ENCODE results near the gene SESN2. TPM values are rescaled to one million over a fixed set of nuclear protein-coding genes. Genes with fewer than 3 reads are reported as not detected.

Gene SESN2
- total RNA-seq, 6 experiments from 2014 or later, result 15.5 to 22.0 (median 17.4) TPM

DNA sequence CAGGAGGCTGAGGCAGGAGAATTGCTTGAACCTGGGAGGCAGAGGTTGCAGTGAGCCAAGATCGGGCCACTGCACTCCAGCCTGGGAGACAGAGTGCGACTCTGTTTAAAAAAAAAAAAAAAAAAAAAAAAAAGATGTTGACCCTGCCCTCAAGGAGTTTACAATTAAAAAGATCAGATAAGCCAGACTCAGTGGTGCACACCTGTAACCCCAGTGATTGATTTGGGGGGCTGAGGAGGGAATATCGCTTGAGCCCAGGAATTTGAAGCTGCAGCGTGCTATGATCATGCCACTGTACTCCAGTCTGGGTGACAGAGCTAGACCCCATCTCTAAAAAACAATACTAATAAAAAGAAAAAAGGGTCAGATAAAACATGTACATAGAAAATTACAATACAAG, 1.6 kb upstream of the SESN2 start:
- TF ChIP-seq, protein P1, sequence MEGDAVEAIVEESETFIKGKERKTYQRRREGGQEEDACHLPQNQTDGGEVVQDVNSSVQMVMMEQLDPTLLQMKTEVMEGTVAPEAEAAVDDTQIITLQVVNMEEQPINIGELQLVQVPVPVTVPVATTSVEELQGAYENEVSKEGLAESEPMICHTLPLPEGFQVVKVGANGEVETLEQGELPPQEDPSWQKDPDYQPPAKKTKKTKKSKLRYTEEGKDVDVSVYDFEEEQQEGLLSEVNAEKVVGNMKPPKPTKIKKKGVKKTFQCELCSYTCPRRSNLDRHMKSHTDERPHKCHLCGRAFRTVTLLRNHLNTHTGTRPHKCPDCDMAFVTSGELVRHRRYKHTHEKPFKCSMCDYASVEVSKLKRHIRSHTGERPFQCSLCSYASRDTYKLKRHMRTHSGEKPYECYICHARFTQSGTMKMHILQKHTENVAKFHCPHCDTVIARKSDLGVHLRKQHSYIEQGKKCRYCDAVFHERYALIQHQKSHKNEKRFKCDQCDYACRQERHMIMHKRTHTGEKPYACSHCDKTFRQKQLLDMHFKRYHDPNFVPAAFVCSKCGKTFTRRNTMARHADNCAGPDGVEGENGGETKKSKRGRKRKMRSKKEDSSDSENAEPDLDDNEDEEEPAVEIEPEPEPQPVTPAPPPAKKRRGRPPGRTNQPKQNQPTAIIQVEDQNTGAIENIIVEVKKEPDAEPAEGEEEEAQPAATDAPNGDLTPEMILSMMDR (IDR thresholded peaks at IDR 0.05), result no peak
- H3K27me3 Mint-ChIP-seq (ENCODE audit: insufficient read depth), result no peaks in the 10 kb centered on the region; the same call in 1 of the 2 replicates
- peaks cover 9% of the 10 kb centered on the region for H3K36me3 Mint-ChIP-seq (ENCODE audit: low read depth)
- H3K4me3 Mint-ChIP-seq, result no peak overlapping the region
- H3K4me1 Mint-ChIP-seq (ENCODE audit: low read depth), result peaks cover 22% of the 10 kb centered on the region
- no peak for DNase-seq
- H3K27ac Mint-ChIP-seq, result peak overlapping the region; percentile 92
- no peaks in the 10 kb centered on the region for H3K9me3 Mint-ChIP-seq

DNA sequence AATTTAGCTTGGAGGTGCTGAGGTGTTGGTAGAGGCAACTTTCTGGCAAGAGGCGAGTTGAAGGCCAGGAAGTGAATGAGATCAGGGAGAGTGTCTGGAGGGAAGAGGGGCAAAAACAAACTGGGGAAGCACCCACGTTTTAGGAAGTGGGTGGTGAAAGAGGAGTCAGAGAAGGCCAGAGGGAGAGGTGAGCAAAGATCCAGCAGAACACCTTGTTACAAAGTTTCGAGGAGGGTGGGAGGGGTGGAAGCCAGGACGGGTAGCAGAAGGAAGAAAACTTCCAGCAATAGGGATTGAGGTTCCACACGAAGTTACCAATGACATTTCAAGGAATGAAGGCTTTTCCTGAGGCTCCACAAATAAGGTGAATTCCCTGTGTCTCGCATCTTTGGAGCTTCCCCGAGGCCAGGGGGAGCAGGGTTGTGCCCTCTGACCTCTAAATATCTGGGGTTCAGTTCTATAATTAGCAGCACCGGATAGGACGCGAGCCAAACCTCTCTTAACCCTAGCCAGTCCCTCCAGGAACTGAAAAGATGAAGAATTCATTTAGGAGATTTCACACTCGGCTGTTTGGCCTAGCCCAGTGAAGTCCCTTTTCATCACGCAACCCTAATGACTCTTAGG, 578 bp upstream of the SESN2 start:
- peaks cover 9% of the 10 kb centered on the region for H3K36me3 Mint-ChIP-seq (ENCODE audit: low read depth)
- DNase-seq, result no peak
- peaks cover 32% of the 10 kb centered on the region for H3K4me1 Mint-ChIP-seq (ENCODE audit: low read depth)

DNA sequence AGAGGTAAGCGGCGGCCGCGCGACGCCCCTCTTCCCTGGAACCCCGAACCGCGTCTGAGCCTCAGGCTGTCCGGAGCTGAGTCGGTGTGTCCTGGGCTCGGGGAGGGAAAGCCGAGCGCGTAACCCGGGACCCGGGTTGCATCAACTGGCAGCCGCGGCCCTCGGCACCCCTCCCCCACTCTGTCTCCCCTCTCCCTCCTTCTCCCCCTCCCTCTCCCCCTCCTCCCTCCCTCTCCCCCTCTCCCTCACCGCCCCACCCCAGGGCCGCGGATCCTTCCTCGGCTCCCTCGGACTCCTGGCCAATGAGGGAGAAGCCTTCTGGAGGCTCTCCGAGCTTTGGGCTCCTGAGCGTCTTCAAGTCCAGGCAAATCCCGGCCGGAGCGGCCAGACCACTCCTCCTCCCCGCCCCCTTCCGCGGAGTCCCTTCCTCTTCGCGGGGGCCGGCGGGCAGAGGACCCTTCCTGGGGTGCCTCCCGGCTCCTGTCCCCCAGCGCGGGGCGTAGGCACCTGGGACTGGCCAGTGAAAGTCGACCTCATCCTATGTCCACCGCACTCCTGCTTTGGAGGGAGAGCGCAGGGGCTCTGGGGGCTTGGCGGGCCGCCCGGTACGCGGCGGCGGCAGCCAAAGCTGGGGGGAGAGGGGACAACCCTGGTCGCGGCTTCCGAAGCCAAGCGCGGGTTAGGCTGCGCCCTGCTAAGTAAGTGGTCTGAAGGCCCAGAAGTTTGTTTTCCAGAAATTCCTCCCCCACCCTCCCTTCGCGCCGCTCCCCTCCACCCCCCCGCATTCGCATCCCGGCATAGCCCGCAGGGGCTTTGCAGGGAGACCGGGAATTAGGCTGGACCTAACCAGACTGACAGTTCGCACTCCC, 850 bp downstream of the SESN2 start:
- Mint-ChIP-seq H3K27me3 (ENCODE audit: insufficient read depth) (peaks cover 2% of the 10 kb centered on the region; the same call in 1 of the 2 replicates), H3K36me3 (ENCODE audit: low read depth) (peaks cover 9% of the 10 kb centered on the region), H3K4me3 (peak overlapping the region; percentile 88), H3K27ac (peak overlapping the region; percentile 92; the same call in 1 of the 2 replicates), H3K4me1 (ENCODE audit: low read depth) (peaks cover 32% of the 10 kb centered on the region), H3K9me3 (no peaks in the 10 kb centered on the region)
- peak; percentile 79 for DNase-seq
- TF ChIP-seq, protein P1 (IDR thresholded peaks at IDR 0.05), result no peak

More for the DNA sequence above, 578 bp upstream of the SESN2 start:
- Mint-ChIP-seq H3K4me3 (peak overlapping the region; percentile 88), H3K27ac (peak overlapping the region; percentile 92), H3K9me3 (no peaks in the 10 kb centered on the region), H3K27me3 (ENCODE audit: insufficient read depth) (peaks cover 2% of the 10 kb centered on the region; the same call in 1 of the 2 replicates)
- TF ChIP-seq, protein P1 (IDR thresholded peaks at IDR 0.05), result no peak

DNA sequence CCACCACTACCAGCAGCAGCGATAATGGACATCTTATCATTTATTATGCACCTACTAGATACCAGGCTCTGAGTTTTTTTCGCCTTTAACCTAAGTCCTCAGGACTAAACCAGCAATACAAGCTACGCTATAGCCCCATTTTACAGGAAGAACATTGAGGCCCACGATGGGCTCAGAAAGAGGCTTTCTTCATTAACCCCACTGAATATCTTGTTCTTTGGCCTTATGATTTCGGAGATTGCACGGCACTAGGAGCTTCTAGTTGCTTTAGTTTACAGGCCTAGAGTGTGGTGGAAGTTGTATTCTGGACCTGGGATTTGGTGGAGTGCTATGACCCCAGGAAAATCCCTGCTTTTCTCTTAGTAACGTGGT, 1.5 kb downstream of the SESN2 start:
- Mint-ChIP-seq H3K27me3 (ENCODE audit: insufficient read depth) (0 out of 2 replicates have a peak, but pooled peaks cover 2% of the 10 kb centered on the region), H3K4me3 (peak overlapping the region; percentile 88), H3K27ac (peak overlapping the region; percentile 5; the same call in 1 of the 2 replicates), H3K9me3 (no peaks in the 10 kb centered on the region), H3K4me1 (ENCODE audit: low read depth) (peaks cover 36% of the 10 kb centered on the region), H3K36me3 (ENCODE audit: low read depth) (peaks cover 9% of the 10 kb centered on the region)
- TF ChIP-seq, protein P1 (IDR thresholded peaks at IDR 0.05), result no peak
- no peak for DNase-seq

DNA sequence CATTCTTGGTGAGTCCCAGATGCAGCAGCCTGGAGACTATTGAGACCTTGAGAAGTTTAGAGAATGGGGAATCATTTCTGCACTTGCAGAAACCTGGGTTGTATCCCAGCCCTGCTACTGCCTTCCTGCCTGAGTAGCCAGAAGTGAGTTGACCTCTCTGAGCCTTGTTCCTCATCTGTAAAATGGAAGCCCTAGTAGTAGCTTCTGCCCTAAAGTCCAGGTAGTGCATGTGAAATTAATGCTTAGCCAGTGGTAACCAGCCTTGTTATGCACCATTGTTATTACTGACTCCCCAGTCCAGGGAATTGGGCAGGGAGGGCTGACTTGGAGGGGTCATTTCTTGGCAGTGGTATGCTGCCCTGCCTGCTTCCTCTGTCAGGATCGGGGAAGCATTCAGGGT, 5.6 kb downstream of the SESN2 start:
- Mint-ChIP-seq H3K4me3 (no peak overlapping the region), H3K4me1 (ENCODE audit: low read depth) (peaks cover 53% of the 10 kb centered on the region), H3K27me3 (ENCODE audit: insufficient read depth) (0 out of 2 replicates have a peak, but pooled peaks cover 2% of the 10 kb centered on the region), H3K9me3 (no peaks in the 10 kb centered on the region), H3K27ac (no peak overlapping the region; the same call in 1 of the 2 replicates), H3K36me3 (ENCODE audit: low read depth) (peaks cover 14% of the 10 kb centered on the region)
- DNase-seq, result no peak
- TF ChIP-seq, protein P1 (IDR thresholded peaks at IDR 0.05), result no peak

All from HFFc6 (cell line).